Renal pelvis (tissue), 4 donors: ENCODE results near the gene SERPINA10. TPM values are rescaled to one million over a fixed set of nuclear protein-coding genes. Genes with fewer than 3 reads are reported as not detected.
"Not testable (repeated sequence)": the region's sequence is repeated elsewhere in the genome, so short reads cannot be mapped to it uniquely, and the experiment has no call there.

Experiments used
- DNase-seq: peaks from one replicate; pipeline ENCODE4 v3.0.0-alpha.2; 2013
- polyA plus RNA-seq, 3 donors: library from polyadenylated mRNA; unstranded; fragments of 120-200 nt; gene quantifications; one replicate each; pipeline ENCODE4 v1.2.1, GENCODE V29; 2013; ENCODE audit not compliant: insufficient read length in 3 of 3

SERPINA10 gene
- polyA plus RNA-seq, 3 donors, result 0.15 to 0.31 (median 0.28) TPM

GRCh38 chr14:94313991-94314655 lies 21.1 kb upstream of the SERPINA10 start:
- no peak for DNase-seq

- no peak for DNase-seq
These were observed 19.6 kb upstream of the SERPINA10 start for GRCh38 chr14:94312481-94313246.

GRCh38 chr14:94310248-94310647 lies 17.2 kb upstream of the SERPINA10 start:
- DNase-seq, result no peak

DNA sequence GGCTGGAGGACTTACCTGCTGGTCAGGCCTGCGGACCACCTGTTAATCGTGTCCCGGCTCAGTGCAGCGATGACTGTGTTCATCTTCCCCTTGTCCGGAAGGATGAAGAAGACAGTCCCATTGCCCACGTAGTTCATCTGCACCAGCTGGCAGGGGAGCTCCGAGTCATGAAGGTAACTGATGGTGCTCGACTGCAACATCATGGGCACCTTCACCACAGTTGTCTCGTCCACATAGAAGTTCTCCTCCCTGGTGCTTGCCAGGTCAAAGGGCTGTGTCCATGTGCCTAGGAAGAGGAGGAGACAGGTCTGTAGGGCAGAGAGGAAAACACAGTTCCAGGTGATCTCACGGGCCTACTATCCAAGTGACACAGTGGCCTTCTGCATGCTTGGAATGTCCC lies 16.7 kb upstream of the SERPINA10 start:
- no peak for DNase-seq

DNA sequence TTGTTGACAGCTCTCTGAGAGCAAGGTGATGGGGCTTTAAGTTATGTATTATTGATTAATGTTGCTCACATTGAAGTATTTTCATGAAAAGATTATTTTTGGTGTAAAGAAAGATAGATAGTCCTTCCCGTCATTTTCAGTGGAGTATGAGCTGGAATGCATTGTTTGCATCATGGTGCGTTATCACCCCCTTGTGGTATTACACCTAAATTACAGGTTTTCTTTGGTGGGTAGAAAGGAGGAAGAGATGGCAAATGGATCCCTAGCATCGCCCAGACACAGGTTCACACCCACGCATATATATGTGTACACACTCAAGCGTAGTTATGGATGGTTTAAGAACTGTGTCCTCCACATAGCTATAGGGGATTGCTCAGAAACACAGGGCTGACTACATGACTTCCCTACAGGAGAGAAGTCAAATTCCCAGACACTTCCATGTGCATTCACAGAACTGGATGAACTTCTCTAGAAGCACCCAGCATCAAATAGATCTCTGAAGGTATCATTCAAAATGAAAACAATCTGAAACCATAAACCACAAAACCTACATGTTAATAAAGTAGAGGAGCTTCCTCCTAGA lies 14.4 kb upstream of the SERPINA10 start:
- no peak for DNase-seq

GRCh38 chr14:94306047-94306978 lies 13.2 kb upstream of the SERPINA10 start:
- no peak for DNase-seq

DNA sequence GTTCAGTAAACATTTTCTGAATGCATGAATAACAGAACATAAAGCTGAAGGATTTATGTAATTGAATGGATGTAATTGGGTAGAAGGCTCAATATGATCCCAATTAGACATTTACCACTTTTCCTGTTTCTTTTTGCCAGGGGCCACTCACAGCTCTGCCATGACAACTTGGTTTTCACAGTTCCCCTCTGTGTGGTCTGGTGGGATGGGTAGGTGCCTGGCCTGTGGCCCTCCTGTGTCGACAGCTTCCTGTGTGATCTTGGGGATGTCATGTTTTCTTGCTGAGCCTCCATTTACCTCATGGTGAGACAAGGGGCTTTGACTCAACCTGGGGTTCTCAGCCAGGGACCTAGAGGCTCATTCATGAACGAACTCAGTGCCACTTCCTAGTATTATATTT lies 12.6 kb upstream of the SERPINA10 start:
- no peak for DNase-seq

- DNase-seq, result no peak
These were observed 11.2 kb upstream of the SERPINA10 start for GRCh38 chr14:94304243-94304642.

- no peak for DNase-seq
These were observed 10.0 kb upstream of the SERPINA10 start for GRCh38 chr14:94303111-94303510.

- no peak for DNase-seq
These were observed 5.1 kb upstream of the SERPINA10 start for GRCh38 chr14:94298130-94298529.

DNA sequence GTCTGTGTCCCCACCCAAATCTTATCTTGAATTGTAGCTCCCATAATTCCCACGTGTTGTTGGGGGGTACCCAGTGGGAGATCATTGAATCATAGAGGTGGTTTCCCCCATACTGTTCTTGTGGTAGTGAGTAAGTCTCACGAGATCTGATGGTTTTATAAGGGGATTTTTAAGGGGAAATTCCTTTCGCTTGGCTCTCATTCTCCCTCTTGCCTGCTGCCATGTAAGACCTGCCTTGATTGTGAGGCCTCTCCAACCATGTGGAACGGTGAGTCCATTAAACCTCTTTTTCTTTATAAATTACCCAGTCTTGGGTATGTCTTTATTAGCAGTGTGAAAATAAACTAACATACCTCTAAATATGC lies 3.1 kb upstream of the SERPINA10 start:
- not testable (repeated sequence) for DNase-seq

DNA sequence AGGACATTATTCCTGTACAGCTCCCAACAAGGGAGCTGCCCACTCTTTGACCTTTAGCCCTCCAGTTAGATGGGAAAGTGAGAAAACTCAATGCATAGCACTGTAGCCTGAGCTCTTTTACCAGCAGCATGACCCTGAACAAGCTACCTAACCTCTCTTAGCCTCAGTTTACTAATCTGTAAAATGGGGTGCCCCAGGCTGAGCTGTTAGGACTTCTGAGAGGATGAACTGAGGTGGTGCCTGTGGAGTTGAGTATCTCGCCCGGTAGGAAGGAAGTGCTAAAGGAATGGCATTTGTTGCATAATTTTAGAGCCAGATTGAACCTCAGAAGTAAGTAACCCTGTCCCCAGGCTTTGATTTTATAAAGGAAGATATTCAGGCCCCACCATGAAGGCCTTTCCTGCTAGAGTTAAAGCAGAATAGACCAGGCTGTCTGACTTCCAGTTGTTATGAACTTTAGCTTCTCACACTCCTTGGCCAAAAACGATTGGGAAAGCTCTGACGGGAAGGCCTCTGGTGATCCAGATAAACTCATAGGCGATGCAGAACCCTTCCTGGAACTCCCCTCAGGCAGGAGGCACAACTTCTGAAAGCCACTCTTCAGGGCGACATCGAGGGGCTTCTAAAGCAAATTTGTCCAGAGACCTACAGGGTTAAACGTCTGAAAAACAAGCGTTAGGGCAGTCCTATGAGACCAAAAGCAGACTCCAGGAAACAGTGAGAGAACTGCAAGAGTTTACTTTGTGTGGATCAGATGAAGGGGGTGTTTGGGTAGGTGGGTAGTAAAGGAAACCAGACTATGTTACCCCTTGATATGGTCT lies 2.5 kb upstream of the SERPINA10 start:
- DNase-seq, result no peak

DNA sequence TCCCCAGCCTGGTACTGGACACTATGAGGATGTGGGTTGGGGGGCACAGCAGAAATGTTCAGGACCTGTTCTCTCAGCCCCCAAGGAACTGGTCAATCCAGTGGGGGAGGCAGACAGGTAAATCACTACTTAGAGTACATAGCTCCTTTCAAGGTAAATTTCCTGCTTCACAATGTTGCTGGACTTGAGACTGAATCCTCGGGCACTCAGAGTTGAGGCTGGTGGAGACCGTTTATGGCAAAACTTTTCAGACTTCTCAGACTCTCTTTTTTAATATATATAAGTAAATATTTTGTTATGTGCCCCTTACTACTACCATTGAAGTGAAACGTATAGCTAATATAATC lies 483 bp upstream of the SERPINA10 start:
- no peak for DNase-seq

- DNase-seq, result no peak
These were observed 569 bp downstream of the SERPINA10 start for GRCh38 chr14:94292526-94292871.

GRCh38 chr14:94291906-94292525 lies 1.1 kb downstream of the SERPINA10 start:
- no peak for DNase-seq

GRCh38 chr14:94291159-94291905 lies 1.7 kb downstream of the SERPINA10 start:
- DNase-seq, result no peak

- DNase-seq, result no peak
These were observed 2.9 kb downstream of the SERPINA10 start for GRCh38 chr14:94290197-94290596.

- DNase-seq, result no peak
These were observed 4.2 kb downstream of the SERPINA10 start for GRCh38 chr14:94288610-94289465.

GRCh38 chr14:94285158-94285557 lies 7.9 kb downstream of the SERPINA10 start:
- no peak for DNase-seq
